ENCODE data around the gene LNPK.

DNA sequence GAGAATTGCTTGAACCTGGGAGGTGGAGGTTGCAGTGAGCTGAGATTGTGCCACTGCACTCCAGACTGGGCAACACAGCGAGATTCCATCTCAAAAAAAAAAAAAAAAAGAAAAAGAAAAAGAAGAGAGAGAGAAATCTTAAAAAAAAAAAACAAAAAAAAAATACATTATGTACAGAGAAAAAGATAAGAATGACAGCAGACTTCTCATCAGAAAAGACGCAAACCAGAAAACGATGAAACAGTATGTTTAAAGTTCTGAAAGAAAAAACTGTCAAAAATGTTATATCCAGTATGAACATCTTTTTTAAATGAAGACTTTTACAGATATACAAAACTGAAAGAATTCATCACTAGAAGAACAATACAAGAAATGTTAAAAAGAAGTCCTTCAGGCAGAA, 60.4 kb downstream of the LNPK start:
- TF ChIP-seq, protein P1, sequence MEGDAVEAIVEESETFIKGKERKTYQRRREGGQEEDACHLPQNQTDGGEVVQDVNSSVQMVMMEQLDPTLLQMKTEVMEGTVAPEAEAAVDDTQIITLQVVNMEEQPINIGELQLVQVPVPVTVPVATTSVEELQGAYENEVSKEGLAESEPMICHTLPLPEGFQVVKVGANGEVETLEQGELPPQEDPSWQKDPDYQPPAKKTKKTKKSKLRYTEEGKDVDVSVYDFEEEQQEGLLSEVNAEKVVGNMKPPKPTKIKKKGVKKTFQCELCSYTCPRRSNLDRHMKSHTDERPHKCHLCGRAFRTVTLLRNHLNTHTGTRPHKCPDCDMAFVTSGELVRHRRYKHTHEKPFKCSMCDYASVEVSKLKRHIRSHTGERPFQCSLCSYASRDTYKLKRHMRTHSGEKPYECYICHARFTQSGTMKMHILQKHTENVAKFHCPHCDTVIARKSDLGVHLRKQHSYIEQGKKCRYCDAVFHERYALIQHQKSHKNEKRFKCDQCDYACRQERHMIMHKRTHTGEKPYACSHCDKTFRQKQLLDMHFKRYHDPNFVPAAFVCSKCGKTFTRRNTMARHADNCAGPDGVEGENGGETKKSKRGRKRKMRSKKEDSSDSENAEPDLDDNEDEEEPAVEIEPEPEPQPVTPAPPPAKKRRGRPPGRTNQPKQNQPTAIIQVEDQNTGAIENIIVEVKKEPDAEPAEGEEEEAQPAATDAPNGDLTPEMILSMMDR (optimal IDR thresholded peaks at IDR 0.05 in 1 of 3, IDR thresholded peaks at IDR 0.05 in 1 of 3, conservative IDR thresholded peaks at IDR 0.05 in 1 of 3; ENCODE audit: extremely low read depth in 1 of 3, insufficient read depth in 2 of 3, low read length in 3 of 3), result no peak
- TF ChIP-seq EZH2 (IDR thresholded peaks at IDR 0.05; ENCODE audit: low read length), result no peak

Measured in keratinocyte (primary cell).